K562 (cell line): ENCODE measurements around the gene LPAR2. TPM values are rescaled to one million over a fixed set of nuclear protein-coding genes. Genes with fewer than 3 reads are reported as not detected.
"Not testable (repeated sequence)": the region's sequence is repeated elsewhere in the genome, so short reads cannot be mapped to it uniquely, and the experiment has no call there.

Experiments
- ATAC-seq: fragments of 200-7000 bp; cut with Tn5 transposase; 3 replicates; pipeline ENCODE4 v1.9.1; 2020; ENCODE audit warnings: moderate library complexity
- BruUV-seq: library from RNA; stranded (reverse); fragments of 400-500 nt; replicated peaks from 2 replicates; lab custom pipeline; 2021; lab: Mats Ljungman, UMichigan
- CTCF ChIA-PET: fragments of 300-600 bp; formaldehyde crosslinking; extraction: SDS; loops from one replicate; lab custom pipeline; 2021; ENCODE audit warnings: low intra/inter-chr PET ratio; lab: Yijun Ruan, JAX
- POLR2A ChIA-PET: fragments of 300-600, 350-650 bp; sonication (Branson Sonifier 250); formaldehyde crosslinking; extraction: SDS; loops from one replicate; lab custom pipeline; 2021; ENCODE audit warnings: antibody characterized with exemption, inconsistent platforms; lab: Yijun Ruan, JAX
- DNase-seq, 4 experiments: peaks; one replicate each; pipeline versions ENCODE4 v3.0.0 to v3.0.0-alpha.2; 2011 to 2018; ENCODE audit warnings: low spot score in 3 of 4, mixed read lengths in 3 of 4; ENCODE audit errors: extremely low read depth in 1 of 4
- FAIRE-seq: peaks from 2 replicates; lab custom pipeline; 2011; peaks lifted over from hg19 to GRCh38; lab: Jason Lieb, UNC
- H2AFZ ChIP-seq: 2 replicates; pipeline ENCODE4 v1.6.0; 2011; ENCODE audit warnings: low read depth, low read length, control low read depth, inconsistent platforms
- H3K27ac ChIP-seq: fragments of 200-600 bp; 3 replicates; pipeline ENCODE4 v1.8.0; 2011; ENCODE audit warnings: low read depth, mild to moderate bottlenecking, control low read depth, inconsistent platforms, low read length, moderate library complexity, mixed read lengths; ENCODE audit errors: extremely low read depth
- H3K27me3 ChIP-seq, 2 experiments: fragments of 300-600 bp in 1 of 2; 2 replicates in 1 of 2; 3 replicates in 1 of 2; pipeline versions ENCODE4 v1.6.0 to v1.8.0; 2011; ENCODE audit warnings: inconsistent platforms in 2 of 2, low read length in 2 of 2, mild to moderate bottlenecking in 1 of 2, mixed read lengths in 1 of 2, moderate library complexity in 1 of 2; ENCODE audit not compliant: control insufficient read depth in 2 of 2, insufficient read depth in 2 of 2
- H3K36me3 ChIP-seq: fragments of 300-600 bp; 3 replicates; pipeline ENCODE4 v1.8.0; 2011; ENCODE audit warnings: mild to moderate bottlenecking, low read length, inconsistent platforms; ENCODE audit not compliant: control insufficient read depth, insufficient read depth
- H3K4me1 ChIP-seq, 2 experiments: fragments of 200-600 bp in 1 of 2; replicated peaks in 1 of 2; 2 replicates in 1 of 2; 3 replicates in 1 of 2; pipeline versions ENCODE4 v1.5.1 to v1.8.0; 2011; ENCODE audit warnings: inconsistent platforms in 2 of 2, low read length in 2 of 2, mild to moderate bottlenecking in 1 of 2, mixed read lengths in 1 of 2, moderate library complexity in 1 of 2; ENCODE audit not compliant: control insufficient read depth in 2 of 2, insufficient read depth in 2 of 2
- H3K4me2 ChIP-seq: 2 replicates; pipeline ENCODE4 v1.6.1; 2011; ENCODE audit warnings: low read length, control low read depth, inconsistent platforms, mixed read lengths; ENCODE audit not compliant: insufficient read depth
- H3K4me3 ChIP-seq: fragments of 200-600 bp; sonication (generic), shearing (Covaris generic); 2 replicates; pipeline ENCODE4 v1.5.1; 2016; ENCODE audit warnings: control low read depth, inconsistent platforms
- H3K79me2 ChIP-seq: fragments of 200-600 bp; 3 replicates; pipeline ENCODE4 v1.8.0; 2011; ENCODE audit warnings: low read length, inconsistent platforms; ENCODE audit not compliant: control insufficient read depth, insufficient read depth
- H3K9ac ChIP-seq, 2 experiments: 2 replicates each; pipeline versions ENCODE4 v1.6.0 to v1.6.1; 2011; ENCODE audit warnings: low read depth in 2 of 2, low read length in 2 of 2, control low read depth in 1 of 2, inconsistent platforms in 1 of 2, mild to moderate bottlenecking in 1 of 2, mixed read lengths in 1 of 2; ENCODE audit not compliant: insufficient read depth in 1 of 2
- H3K9me1 ChIP-seq: one replicate; pipeline ENCODE4 v1.6.0; 2011; ENCODE audit warnings: inconsistent platforms, mild to moderate bottlenecking, low read length, moderate library complexity; ENCODE audit not compliant: control insufficient read depth, insufficient read depth
- H3K9me3 ChIP-seq: replicated peaks from 2 replicates; pipeline ENCODE4 v1.5.1; 2011; ENCODE audit warnings: low read depth, low read length, inconsistent platforms; ENCODE audit not compliant: control insufficient read depth, insufficient read depth
- H4K20me1 ChIP-seq: replicated peaks from 2 replicates; pipeline ENCODE4 v1.6.1; 2011; ENCODE audit warnings: low read length, inconsistent platforms, mixed read lengths; ENCODE audit not compliant: control insufficient read depth, insufficient read depth
- NFE2L1 ChIP-seq: fragments of 450-650 bp; IDR thresholded peaks from 2 replicates; pipeline ENCODE4 v1.6.1; 2016; ENCODE audit warnings: missing genetic modification characterization, low read depth, mild to moderate bottlenecking, missing compliant biosample characterization, moderate library complexity, borderline replicate concordance
- ZNF121 ChIP-seq: sonication (generic); formaldehyde crosslinking; conservative IDR thresholded peaks from 2 replicates; pipeline ENCODE4 v1.8.0; 2022; ENCODE audit warnings: missing genetic modification reagents
- WGBS: fragments of 100-300 bp; shearing (Covaris generic); methylation state at CpG from one replicate; pipeline ENCODE4 v1.1.6; 2016; ENCODE audit warnings: low coverage, mixed read lengths; ENCODE audit not compliant: insufficient coverage; ENCODE audit errors: missing lambda C conversion rate; 5-methylcytosine and 5-hydroxymethylcytosine counted together
- in situ Hi-C: fragments of 300-500 bp; cut with MboI; formaldehyde crosslinking; loops from 4 replicates; pipeline ENCODE4 v1.15.0; 2018; ENCODE audit warnings: inconsistent platforms, mixed read lengths
- intact Hi-C: fragments of 100-400 bp; cut with micrococcal nuclease; formaldehyde crosslinking; loops from 2 replicates; pipeline ENCODE4 v1.14.2; 2022
- polyA plus RNA-seq, 8 experiments: library from polyadenylated mRNA; depleted of rRNA in 4 of 8; stranded (reverse) in 5 of 8; unstranded in 3 of 8; fragments of >200 nt; fragmentation: Nextera tagmentation in 2 of 8; fragmentation: Illumina TruSeq in 1 of 8; extraction: Ambion mirVana in 2 of 8; extraction: Trizol in 1 of 8; gene quantifications; 2 replicates each; pipeline versions ENCODE4 v1.2.1 to v1.2.3, GENCODE V29; 2011 to 2014; ENCODE audit warnings: inconsistent platforms in 1 of 8, missing spikeins in 1 of 8
- total RNA-seq, 7 experiments: library from RNA; depleted of rRNA in 6 of 7; stranded (reverse); fragments of >200 nt in 6 of 7; fragmentation: Illumina TruSeq in 2 of 7; extraction: Trizol in 2 of 7; gene quantifications; 2 replicates each; pipeline versions ENCODE4 v1.2.1 to v1.2.3, GENCODE V29; 2011 to 2021; ENCODE audit warnings: low replicate concordance in 1 of 7
- TF ChIP-seq, protein P1 (sequence below): sonication (generic); IDR thresholded peaks from 2 replicates; pipeline ENCODE4 v1.6.1; 2016

Gene LPAR2
- total and polyA plus RNA-seq, 9 of the 15 experiments (the other 6 are each of a cell fraction or from before 2014, with no cell fraction given), result 0.63 to 13.8 (median 4.4) TPM

DNA sequence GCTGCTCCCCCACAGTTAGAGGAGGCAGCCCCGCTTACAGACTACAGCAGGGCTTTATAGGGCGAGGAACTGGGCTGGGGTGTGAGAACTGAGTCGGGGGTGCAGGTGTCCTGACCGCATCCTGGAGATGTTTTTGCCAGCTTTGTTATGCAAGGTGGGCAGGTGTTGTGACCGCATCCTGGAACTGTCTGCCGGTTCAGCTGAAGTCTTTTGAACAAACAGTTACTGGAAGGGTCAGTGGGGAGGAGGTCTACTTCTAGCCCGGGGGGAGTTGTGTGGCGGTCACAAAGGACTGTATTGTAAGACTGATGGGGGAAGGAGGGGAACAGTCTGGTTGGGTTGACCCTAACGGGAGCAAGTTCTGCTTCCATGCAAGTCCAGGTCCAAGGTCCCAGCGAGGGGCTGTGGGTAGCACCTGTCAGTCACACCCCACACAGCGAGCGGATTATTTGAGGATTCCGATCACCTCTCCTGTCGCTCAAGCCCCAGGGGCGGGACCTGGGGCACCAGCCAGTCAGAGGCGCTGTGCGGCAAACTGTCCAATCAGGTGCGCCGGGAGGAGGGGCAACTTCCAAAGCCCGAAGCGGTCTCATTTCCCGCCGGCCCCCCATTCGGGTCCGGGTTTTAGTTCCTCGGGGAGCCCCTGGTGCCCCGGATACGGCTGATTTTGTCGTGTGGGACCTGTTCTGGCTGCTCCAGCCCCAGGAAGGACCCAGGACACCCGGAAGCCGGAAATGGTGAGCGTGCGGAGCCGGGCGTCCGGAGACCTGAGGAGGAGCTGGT lies 40.4 kb upstream of the LPAR2 start, which contains the start of gene ZNF101 (continued):
- TF ChIP-seq, protein P1, sequence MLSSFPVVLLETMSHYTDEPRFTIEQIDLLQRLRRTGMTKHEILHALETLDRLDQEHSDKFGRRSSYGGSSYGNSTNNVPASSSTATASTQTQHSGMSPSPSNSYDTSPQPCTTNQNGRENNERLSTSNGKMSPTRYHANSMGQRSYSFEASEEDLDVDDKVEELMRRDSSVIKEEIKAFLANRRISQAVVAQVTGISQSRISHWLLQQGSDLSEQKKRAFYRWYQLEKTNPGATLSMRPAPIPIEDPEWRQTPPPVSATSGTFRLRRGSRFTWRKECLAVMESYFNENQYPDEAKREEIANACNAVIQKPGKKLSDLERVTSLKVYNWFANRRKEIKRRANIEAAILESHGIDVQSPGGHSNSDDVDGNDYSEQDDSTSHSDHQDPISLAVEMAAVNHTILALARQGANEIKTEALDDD, result no peak
- no peak for TF ChIP-seq NFE2L1 (tag)

DNA sequence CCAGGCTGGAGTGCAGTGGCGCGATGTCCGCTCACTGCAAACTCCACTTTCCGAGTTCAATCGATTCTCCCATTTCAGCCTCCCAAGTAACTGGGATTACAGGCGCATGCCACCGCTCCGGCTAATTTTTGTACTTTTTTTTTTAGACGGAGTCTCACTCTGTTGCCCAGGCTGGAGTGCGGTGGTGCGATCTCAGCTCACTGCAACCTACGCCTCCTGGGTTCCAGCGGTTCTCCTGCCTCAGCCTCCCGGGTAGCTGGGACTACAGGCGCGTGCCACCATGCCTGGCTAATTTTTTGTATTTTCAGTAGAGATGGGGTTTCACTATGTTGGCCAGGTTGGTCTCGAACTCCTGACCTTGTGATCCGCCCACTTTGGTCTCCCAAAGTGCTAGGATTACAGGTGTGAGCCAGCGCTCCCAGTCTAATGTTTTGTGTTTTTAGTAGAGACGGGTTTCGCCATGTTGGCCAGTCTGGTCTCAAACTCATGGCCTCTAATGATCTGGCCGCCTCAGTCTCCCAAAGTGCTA lies 37.5 kb upstream of the LPAR2 start:
- Histone ChIP-seq H3K36me3 (peaks cover 15% of the 10 kb centered on the region), H3K79me2 (peaks cover 47% of the 10 kb centered on the region), H3K4me1 (peaks cover 15 to 55% of the 10 kb centered on the region in 2 experiments)
- H2AFZ ChIP-seq, H3K9me1 ChIP-seq, DNase-seq, H4K20me1 ChIP-seq, BruUV-seq, H3K4me3 ChIP-seq, in situ Hi-C loops, H3K4me2 ChIP-seq, FAIRE-seq, H3K27ac ChIP-seq, H3K9ac ChIP-seq, ATAC-seq, H3K27me3 ChIP-seq, H3K9me3 ChIP-seq, CTCF ChIA-PET: not testable (repeated sequence)
- intact Hi-C loops, result loop anchor here (5.0 to 10.0 kb wide), 2 partner anchors 69 to 202 kb away; partner anchors contain the start of genes ZNF14 and ZNF253
- TF ChIP-seq ZNF121 (CRISPR knock-in tag), result peak; percentile 74
- POLR2A ChIA-PET, result interaction anchor here (0.6 kb wide), 1 partner anchor 633 kb away, joined by 3 read pairs; no protein-coding TSS in a partner anchor
- WGBS, result 92% methylated on average over 22 of the region's 22 CpGs
